Effector memory CD8-positive, alpha-beta T cell (primary cell): ENCODE measurements around the gene TBC1D22A.
"Not testable (repeated sequence)": the region's sequence is repeated elsewhere in the genome, so short reads cannot be mapped to it uniquely, and the experiment has no call there.

Source experiments
- ATAC-seq: fragments of 150-1000 bp; cut with Tn5 transposase; replicated peaks from 2 replicates; pipeline ENCODE4 v1.10.0; 2021; ENCODE audit warnings: mild to moderate bottlenecking, moderate library complexity
- DNase-seq, 3 experiments: peaks; one replicate each; pipeline ENCODE4 v3.0.0; 2021
- H3K27ac Mint-ChIP-seq, 2 donors: one replicate each; pipeline ENCODE4 v1.8.0; 2022; ENCODE audit warnings: mild to moderate bottlenecking in 2 of 2, mixed read lengths in 2 of 2, moderate library complexity in 2 of 2
- H3K27me3 Mint-ChIP-seq, 2 donors: one replicate each; pipeline ENCODE4 v1.8.0; 2022; ENCODE audit warnings: mixed read lengths in 2 of 2
- H3K36me3 Mint-ChIP-seq: one replicate; pipeline ENCODE4 v1.8.0; 2022; ENCODE audit warnings: mild to moderate bottlenecking, moderate library complexity, mixed read lengths; ENCODE audit not compliant: insufficient read depth
- H3K4me1 Mint-ChIP-seq, 2 donors: one replicate each; pipeline ENCODE4 v1.8.0; 2022; ENCODE audit warnings: low read depth in 2 of 2, mixed read lengths in 2 of 2
- H3K4me3 Mint-ChIP-seq, 2 donors: one replicate each; pipeline ENCODE4 v1.8.0; 2022; ENCODE audit warnings: mild to moderate bottlenecking in 2 of 2, mixed read lengths in 2 of 2, moderate library complexity in 2 of 2
- H3K9me3 Mint-ChIP-seq, 2 donors: one replicate each; pipeline ENCODE4 v1.8.0; 2022; ENCODE audit warnings: mixed read lengths in 2 of 2

The TBC1D22A gene

GRCh38 chr22:47135338-47135737 lies 372.9 kb downstream of the TBC1D22A start:
- H3K27me3 Mint-ChIP-seq, result no peaks in the 10 kb centered on the region
- peaks cover 3% of the 10 kb centered on the region for H3K36me3 Mint-ChIP-seq
- H3K4me1 Mint-ChIP-seq, result peaks cover 1 to 26% of the 10 kb centered on the region in 2 donors
- H3K9me3 Mint-ChIP-seq, result no peaks in the 10 kb centered on the region
- no peak overlapping the region for H3K4me3 Mint-ChIP-seq
- no peak for ATAC-seq
- H3K27ac Mint-ChIP-seq, result no peak overlapping the region
- no peak for DNase-seq

- peaks cover 1 to 26% of the 10 kb centered on the region in 2 donors for H3K4me1 Mint-ChIP-seq
- ATAC-seq (no peak), DNase-seq (no peak)
- H3K9me3 Mint-ChIP-seq, result no peaks in the 10 kb centered on the region
- no peak overlapping the region for H3K27ac Mint-ChIP-seq
- H3K27me3 Mint-ChIP-seq, result no peaks in the 10 kb centered on the region
- peaks cover 3% of the 10 kb centered on the region for H3K36me3 Mint-ChIP-seq
- H3K4me3 Mint-ChIP-seq, result no peak overlapping the region
Observed at GRCh38 chr22:47136050-47136449, 373.6 kb downstream of the TBC1D22A start.

GRCh38 chr22:47136671-47137070 lies 374.2 kb downstream of the TBC1D22A start:
- Mint-ChIP-seq H3K36me3 (peaks cover 3% of the 10 kb centered on the region), H3K4me1 (peaks cover 5 to 26% of the 10 kb centered on the region in 2 donors), H3K27me3 (no peaks in the 10 kb centered on the region), H3K9me3 (no peaks in the 10 kb centered on the region), H3K4me3 (no peak overlapping the region), H3K27ac (no peak overlapping the region)
- DNase-seq (no peak), ATAC-seq (no peak)

- Mint-ChIP-seq H3K27ac (no peak overlapping the region), H3K27me3 (no peaks in the 10 kb centered on the region), H3K4me3 (no peak overlapping the region), H3K9me3 (no peaks in the 10 kb centered on the region), H3K4me1 (peaks cover 5 to 15% of the 10 kb centered on the region in 2 donors), H3K36me3 (peaks cover 3% of the 10 kb centered on the region)
- ATAC-seq (no peak), DNase-seq (no peak)
Observed at GRCh38 chr22:47139013-47139789, 376.8 kb downstream of the TBC1D22A start.

- no peak overlapping the region for H3K27ac Mint-ChIP-seq
- no peaks in the 10 kb centered on the region for H3K27me3 Mint-ChIP-seq
- peaks cover 5 to 14% of the 10 kb centered on the region in 2 donors for H3K4me1 Mint-ChIP-seq
- H3K36me3 Mint-ChIP-seq, result peaks cover 3% of the 10 kb centered on the region
- ATAC-seq (no peak), DNase-seq (no peak)
- no peak overlapping the region for H3K4me3 Mint-ChIP-seq
- no peaks in the 10 kb centered on the region for H3K9me3 Mint-ChIP-seq
Observed at GRCh38 chr22:47139790-47140119, 377.3 kb downstream of the TBC1D22A start.

GRCh38 chr22:47140975-47141374 lies 378.5 kb downstream of the TBC1D22A start:
- DNase-seq, H3K36me3 Mint-ChIP-seq, H3K27me3 Mint-ChIP-seq, ATAC-seq, H3K27ac Mint-ChIP-seq, H3K9me3 Mint-ChIP-seq, H3K4me3 Mint-ChIP-seq: not testable (repeated sequence)
- H3K4me1 Mint-ChIP-seq, result peaks cover 11 to 16% of the 10 kb centered on the region in 2 donors

- H3K4me3 Mint-ChIP-seq, result no peak overlapping the region
- no peaks in the 10 kb centered on the region for H3K9me3 Mint-ChIP-seq
Observed at GRCh38 chr22:47142427-47143046, 380.1 kb downstream of the TBC1D22A start.

GRCh38 chr22:47143249-47143938 lies 380.9 kb downstream of the TBC1D22A start:
- Mint-ChIP-seq H3K4me3 (no peak overlapping the region), H3K27ac (no peak overlapping the region), H3K27me3 (no peaks in the 10 kb centered on the region), H3K9me3 (no peaks in the 10 kb centered on the region), H3K36me3 (no peaks in the 10 kb centered on the region), H3K4me1 (peaks cover 10 to 11% of the 10 kb centered on the region in 2 donors)
- ATAC-seq, result no peak
- no peak for DNase-seq

More at GRCh38 chr22:47142427-47143046, 380.1 kb downstream of the TBC1D22A start:
- H3K27ac Mint-ChIP-seq, result no peak overlapping the region
- peaks cover 10 to 11% of the 10 kb centered on the region in 2 donors for H3K4me1 Mint-ChIP-seq
- DNase-seq (no peak), ATAC-seq (no peak)
- no peaks in the 10 kb centered on the region for H3K36me3 Mint-ChIP-seq
- H3K27me3 Mint-ChIP-seq, result no peaks in the 10 kb centered on the region

GRCh38 chr22:47144076-47144765 lies 381.8 kb downstream of the TBC1D22A start:
- Mint-ChIP-seq H3K4me1 (peaks cover 10 to 11% of the 10 kb centered on the region in 2 donors), H3K9me3 (no peaks in the 10 kb centered on the region), H3K36me3 (no peaks in the 10 kb centered on the region), H3K27me3 (no peaks in the 10 kb centered on the region), H3K27ac (no peak overlapping the region), H3K4me3 (no peak overlapping the region)
- DNase-seq (no peak), ATAC-seq (no peak)

GRCh38 chr22:47144791-47145425 lies 382.5 kb downstream of the TBC1D22A start:
- Mint-ChIP-seq H3K36me3 (no peaks in the 10 kb centered on the region), H3K9me3 (no peaks in the 10 kb centered on the region), H3K4me1 (peaks cover 10 to 11% of the 10 kb centered on the region in 2 donors), H3K4me3 (no peak overlapping the region), H3K27me3 (no peaks in the 10 kb centered on the region), H3K27ac (no peak overlapping the region)
- DNase-seq (no peak), ATAC-seq (no peak)

GRCh38 chr22:47145883-47146282 lies 383.4 kb downstream of the TBC1D22A start:
- no peaks in the 10 kb centered on the region for H3K27me3 Mint-ChIP-seq
- H3K4me3 Mint-ChIP-seq, result no peak overlapping the region
- DNase-seq (no peak), ATAC-seq (no peak)
- no peaks in the 10 kb centered on the region for H3K36me3 Mint-ChIP-seq
- H3K9me3 Mint-ChIP-seq, result no peaks in the 10 kb centered on the region
- peaks cover 11 to 12% of the 10 kb centered on the region in 2 donors for H3K4me1 Mint-ChIP-seq
- H3K27ac Mint-ChIP-seq, result no peak overlapping the region

GRCh38 chr22:47146391-47146790 lies 383.9 kb downstream of the TBC1D22A start:
- no peak overlapping the region for H3K4me3 Mint-ChIP-seq
- H3K36me3 Mint-ChIP-seq, result no peaks in the 10 kb centered on the region
- DNase-seq, result no peak
- ATAC-seq, result no peak
- no peak overlapping the region for H3K27ac Mint-ChIP-seq
- H3K4me1 Mint-ChIP-seq, result peaks cover 10 to 14% of the 10 kb centered on the region in 2 donors
- no peaks in the 10 kb centered on the region for H3K9me3 Mint-ChIP-seq
- H3K27me3 Mint-ChIP-seq, result no peaks in the 10 kb centered on the region

GRCh38 chr22:47146941-47147340 lies 384.5 kb downstream of the TBC1D22A start:
- DNase-seq (no peak), ATAC-seq (no peak)
- H3K27ac Mint-ChIP-seq, result no peak overlapping the region
- H3K36me3 Mint-ChIP-seq, result no peaks in the 10 kb centered on the region
- no peak overlapping the region for H3K4me3 Mint-ChIP-seq
- peaks cover 8 to 14% of the 10 kb centered on the region in 2 donors for H3K4me1 Mint-ChIP-seq
- no peaks in the 10 kb centered on the region for H3K9me3 Mint-ChIP-seq
- H3K27me3 Mint-ChIP-seq, result no peaks in the 10 kb centered on the region
